Activated CD4-positive, alpha-beta T cell treated with anti-CD3 and anti-CD28 coated beads, Interleukin-2, amount 10 ng/mL, durations not matched to agents 7 days and 5 days (primary cell): ENCODE measurements around the gene BCR. TPM values are rescaled to one million over a fixed set of nuclear protein-coding genes. Genes with fewer than 3 reads are reported as not detected.

Experiments used
- CTCF ChIA-PET: fragments of 350-600 bp; sonication (Branson Sonifier 250); formaldehyde crosslinking; loops from one replicate; lab custom pipeline; 2021; ENCODE audit warnings: antibody characterized with exemption; lab: Charles Lee
- POLR2A ChIA-PET: fragments of 350-600 bp; sonication (Branson Sonifier 250); formaldehyde crosslinking; loops from one replicate; lab custom pipeline; 2021; ENCODE audit warnings: antibody characterized with exemption; lab: Charles Lee
- DNase-seq: peaks from one replicate; pipeline ENCODE4 v3.0.0-alpha.2; 2020
- H3K27ac Mint-ChIP-seq: one replicate; pipeline ENCODE4 v1.8.0; 2021; ENCODE audit warnings: mild to moderate bottlenecking, moderate library complexity, mixed read lengths
- H3K27me3 Mint-ChIP-seq: one replicate; pipeline ENCODE4 v1.8.0; 2021; ENCODE audit warnings: mixed read lengths
- H3K36me3 Mint-ChIP-seq: one replicate; pipeline ENCODE4 v1.8.0; 2021; ENCODE audit warnings: low read depth, mixed read lengths
- H3K4me1 Mint-ChIP-seq: one replicate; pipeline ENCODE4 v1.8.0; 2021; ENCODE audit warnings: mixed read lengths
- H3K4me3 Mint-ChIP-seq: one replicate; pipeline ENCODE4 v1.8.0; 2021; ENCODE audit warnings: mild to moderate bottlenecking, moderate library complexity, mixed read lengths
- H3K9me3 Mint-ChIP-seq: one replicate; pipeline ENCODE4 v1.8.0; 2021; ENCODE audit warnings: mixed read lengths
- total RNA-seq, 2 experiments: library from RNA; stranded (reverse); gene quantifications; one replicate each; pipeline ENCODE4 v1.2.3, GENCODE V29; 2021

The BCR gene
- total RNA-seq, 2 experiments from 2014 or later = 45.6 to 48.1 TPM

- H3K36me3 Mint-ChIP-seq = no peaks in the 10 kb centered on the region
- POLR2A ChIA-PET = no interaction called here
- H3K9me3 Mint-ChIP-seq = no peaks in the 10 kb centered on the region
- H3K4me1 Mint-ChIP-seq = peaks cover 11% of the 10 kb centered on the region
- peak overlapping the region; percentile 68 for H3K27ac Mint-ChIP-seq
- no peaks in the 10 kb centered on the region for H3K27me3 Mint-ChIP-seq
- DNase-seq = no peak
- no peak overlapping the region for H3K4me3 Mint-ChIP-seq
- CTCF ChIA-PET = interaction anchor here (1.3 to 1.9 kb wide), 3 partner anchors 17 to 141 kb away, joined by 3 to 10 read pairs (median 6); no protein-coding TSS in a partner anchor
Measured at GRCh38 chr22:23281053-23281405, 100.7 kb downstream of the BCR start.

- H3K27me3 Mint-ChIP-seq = no peaks in the 10 kb centered on the region
- H3K4me3 Mint-ChIP-seq = no peak overlapping the region
- H3K36me3 Mint-ChIP-seq = no peaks in the 10 kb centered on the region
- peak; percentile 81 for DNase-seq
- peaks cover 11% of the 10 kb centered on the region for H3K4me1 Mint-ChIP-seq
- ChIA-PET POLR2A (interaction anchor here (0.6 kb wide), 1 partner anchor 38 kb away, joined by 3 read pairs; no protein-coding TSS in a partner anchor), CTCF (interaction anchor here (0.6 to 4.6 kb wide), 27 partner anchors 9 to 272 kb away, joined by 3 to 67 read pairs (median 4); partner anchors contain the start of gene BCR)
- no peaks in the 10 kb centered on the region for H3K9me3 Mint-ChIP-seq
- H3K27ac Mint-ChIP-seq = peak overlapping the region; percentile 36
Measured at GRCh38 chr22:23281406-23282088, 101.2 kb downstream of the BCR start.

- DNase-seq = no peak
- H3K36me3 Mint-ChIP-seq = no peaks in the 10 kb centered on the region
- H3K9me3 Mint-ChIP-seq = no peaks in the 10 kb centered on the region
- peaks cover 11% of the 10 kb centered on the region for H3K4me1 Mint-ChIP-seq
- H3K27me3 Mint-ChIP-seq = no peaks in the 10 kb centered on the region
- H3K27ac Mint-ChIP-seq = no peak overlapping the region
- ChIA-PET POLR2A (interaction anchor here (0.6 kb wide), 1 partner anchor 39 kb away, joined by 3 read pairs; no protein-coding TSS in a partner anchor), CTCF (interaction anchor here (0.6 to 4.6 kb wide), 28 partner anchors 8 to 272 kb away, joined by 3 to 67 read pairs (median 4); partner anchors contain the start of gene BCR)
- H3K4me3 Mint-ChIP-seq = no peak overlapping the region
Measured at GRCh38 chr22:23282089-23282501, 101.8 kb downstream of the BCR start.

- H3K27me3 Mint-ChIP-seq = no peaks in the 10 kb centered on the region
- H3K36me3 Mint-ChIP-seq = no peaks in the 10 kb centered on the region
- no peaks in the 10 kb centered on the region for H3K9me3 Mint-ChIP-seq
- peaks cover 11% of the 10 kb centered on the region for H3K4me1 Mint-ChIP-seq
- DNase-seq = no peak
- ChIA-PET CTCF (interaction anchor here (0.7 to 4.6 kb wide), 20 partner anchors 8 to 147 kb away, joined by 3 to 67 read pairs (median 6); partner anchors contain the start of gene BCR), POLR2A (no interaction called here)
- H3K4me3 Mint-ChIP-seq = no peak overlapping the region
- no peak overlapping the region for H3K27ac Mint-ChIP-seq
Measured at GRCh38 chr22:23282516-23282915, 102.2 kb downstream of the BCR start.

- peaks cover 11% of the 10 kb centered on the region for H3K4me1 Mint-ChIP-seq
- no peak overlapping the region for H3K27ac Mint-ChIP-seq
- POLR2A ChIA-PET = no interaction called here
- no peaks in the 10 kb centered on the region for H3K9me3 Mint-ChIP-seq
- H3K27me3 Mint-ChIP-seq = no peaks in the 10 kb centered on the region
- no peaks in the 10 kb centered on the region for H3K36me3 Mint-ChIP-seq
- CTCF ChIA-PET = interaction anchor here (0.9 to 4.6 kb wide), 9 partner anchors 10 to 139 kb away, joined by 3 to 67 read pairs (median 6); partner anchors contain the start of gene BCR
- H3K4me3 Mint-ChIP-seq = no peak overlapping the region
- no peak for DNase-seq
Measured at GRCh38 chr22:23282986-23283385, 102.7 kb downstream of the BCR start.

GRCh38 chr22:23283591-23284503, 103.5 kb downstream of the BCR start:
- Mint-ChIP-seq H3K4me1 (peaks cover 10% of the 10 kb centered on the region), H3K9me3 (no peaks in the 10 kb centered on the region), H3K36me3 (no peaks in the 10 kb centered on the region), H3K27ac (no peak overlapping the region), H3K4me3 (no peak overlapping the region), H3K27me3 (no peaks in the 10 kb centered on the region)
- ChIA-PET CTCF (interaction anchor here (1.7 to 4.6 kb wide), 3 partner anchors 102 to 110 kb away, joined by 4 to 67 read pairs (median 14); partner anchors contain the start of gene BCR), POLR2A (no interaction called here)
- DNase-seq = no peak

GRCh38 chr22:23284504-23285033, 104.3 kb downstream of the BCR start:
- DNase-seq = no peak
- Mint-ChIP-seq H3K36me3 (no peaks in the 10 kb centered on the region), H3K4me1 (peaks cover 5% of the 10 kb centered on the region), H3K27me3 (no peaks in the 10 kb centered on the region), H3K4me3 (no peak overlapping the region), H3K27ac (no peak overlapping the region), H3K9me3 (no peaks in the 10 kb centered on the region)
- POLR2A ChIA-PET = no interaction called here
- CTCF ChIA-PET = interaction anchor here (0.8 to 4.6 kb wide), 4 partner anchors 101 to 111 kb away, joined by 3 to 67 read pairs (median 9); partner anchors contain the start of gene BCR

- POLR2A ChIA-PET = no interaction called here
- no peak for DNase-seq
- H3K27ac Mint-ChIP-seq = no peak overlapping the region
- CTCF ChIA-PET = interaction anchor here (0.8 to 4.6 kb wide), 4 partner anchors 100 to 111 kb away, joined by 3 to 67 read pairs (median 9); partner anchors contain the start of gene BCR
- peaks cover 1% of the 10 kb centered on the region for H3K36me3 Mint-ChIP-seq
- H3K4me3 Mint-ChIP-seq = no peak overlapping the region
- H3K9me3 Mint-ChIP-seq = no peaks in the 10 kb centered on the region
- no peaks in the 10 kb centered on the region for H3K27me3 Mint-ChIP-seq
- peaks cover 4% of the 10 kb centered on the region for H3K4me1 Mint-ChIP-seq
Measured at GRCh38 chr22:23285236-23285635, 104.9 kb downstream of the BCR start.

GRCh38 chr22:23285734-23286133, 105.4 kb downstream of the BCR start:
- ChIA-PET CTCF (interaction anchor here (1.5 to 4.6 kb wide), 3 partner anchors 13 to 112 kb away, joined by 4 to 67 read pairs (median 14); partner anchors contain the start of gene BCR), POLR2A (no interaction called here)
- H3K27ac Mint-ChIP-seq = no peak overlapping the region

GRCh38 chr22:23286296-23286695, 106.0 kb downstream of the BCR start:
- Mint-ChIP-seq H3K27me3 (no peaks in the 10 kb centered on the region), H3K4me3 (no peak overlapping the region), H3K4me1 (peaks cover under 1% of the 10 kb centered on the region), H3K27ac (no peak overlapping the region), H3K36me3 (peaks cover 2% of the 10 kb centered on the region), H3K9me3 (no peaks in the 10 kb centered on the region)
- ChIA-PET CTCF (interaction anchor here (1.5 to 3.4 kb wide), 2 partner anchors 12 to 113 kb away, joined by 4 to 14 read pairs; no protein-coding TSS in a partner anchor), POLR2A (no interaction called here)
- DNase-seq = no peak

More at GRCh38 chr22:23285734-23286133, 105.4 kb downstream of the BCR start:
- H3K9me3 Mint-ChIP-seq = no peaks in the 10 kb centered on the region
- DNase-seq = no peak
- H3K4me3 Mint-ChIP-seq = no peak overlapping the region
- peaks cover 4% of the 10 kb centered on the region for H3K4me1 Mint-ChIP-seq
- peaks cover 1% of the 10 kb centered on the region for H3K36me3 Mint-ChIP-seq
- H3K27me3 Mint-ChIP-seq = no peaks in the 10 kb centered on the region

- POLR2A ChIA-PET = no interaction called here
- Mint-ChIP-seq H3K27ac (no peak overlapping the region), H3K4me3 (no peak overlapping the region), H3K36me3 (peaks cover 6% of the 10 kb centered on the region), H3K9me3 (no peaks in the 10 kb centered on the region), H3K4me1 (no peaks in the 10 kb centered on the region), H3K27me3 (no peaks in the 10 kb centered on the region)
- CTCF ChIA-PET = interaction anchor here (1.0 kb wide), 1 partner anchor 10 kb away, joined by 3 read pairs; no protein-coding TSS in a partner anchor
- no peak for DNase-seq
Measured at GRCh38 chr22:23287136-23288095, 107.1 kb downstream of the BCR start.
